ENCODE data around the gene MDFIC.

The MDFIC gene

DNA sequence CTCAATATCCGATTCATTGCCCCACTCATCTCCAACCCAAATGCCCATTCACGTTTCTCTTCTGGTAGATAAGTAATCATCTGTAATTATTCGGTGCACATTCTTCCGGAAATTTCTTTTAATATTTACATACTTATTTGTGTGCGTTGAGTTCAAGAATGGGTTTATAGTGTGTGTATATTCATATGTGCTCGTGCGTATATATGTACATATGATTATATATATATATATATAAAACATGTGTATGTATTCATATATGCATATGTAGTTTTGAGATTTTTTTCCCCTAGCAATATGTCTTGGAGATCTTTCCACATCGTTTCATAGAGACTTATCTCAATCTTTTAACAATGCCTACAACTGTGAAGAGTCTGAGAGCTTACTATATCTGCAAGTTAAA lies 118.2 kb downstream of the MDFIC start:
- DNase-seq (ENCODE audit: low read depth in 2 of 2) = no peak

DNA sequence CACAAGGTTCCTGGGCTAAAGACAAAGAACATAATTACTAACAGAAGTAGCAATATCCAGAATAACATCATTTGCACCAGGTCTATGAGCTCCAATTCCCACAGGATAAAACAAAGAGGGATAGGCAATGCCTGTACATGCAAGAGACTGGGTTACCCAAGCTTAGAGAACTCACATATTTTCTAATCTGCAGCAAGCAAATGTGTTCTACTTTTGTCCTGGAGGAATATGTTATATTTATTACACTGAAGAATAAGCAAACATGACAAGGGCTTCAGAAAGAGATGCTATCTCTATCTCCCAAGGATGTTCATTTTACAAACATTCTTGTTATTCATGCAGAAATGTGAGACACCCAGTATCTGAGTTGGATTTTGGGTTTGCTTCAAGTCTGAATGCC lies 118.6 kb downstream of the MDFIC start:
- no peak for DNase-seq (ENCODE audit: low read depth in 2 of 2)

DNA sequence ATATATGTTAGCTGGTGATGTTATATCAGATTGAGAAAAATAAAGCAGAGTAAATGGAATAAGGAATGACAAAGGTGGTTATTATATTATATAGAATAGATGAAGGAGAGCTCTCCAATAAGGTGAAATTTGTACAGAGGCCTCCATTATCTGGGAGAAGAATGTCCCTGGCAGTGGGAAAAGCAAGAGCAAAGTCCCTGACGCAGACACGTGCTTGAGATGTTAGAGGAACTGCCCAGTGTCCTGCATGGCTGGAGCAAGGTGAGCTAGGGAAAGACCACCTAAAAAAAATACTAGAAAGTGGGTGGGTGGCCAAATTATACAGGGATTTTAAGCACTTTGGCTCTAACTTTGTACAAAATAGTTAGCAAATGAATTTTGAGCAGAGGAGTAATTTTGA lies 120.7 kb downstream of the MDFIC start:
- no peak for DNase-seq (ENCODE audit: low read depth in 2 of 2)

DNA sequence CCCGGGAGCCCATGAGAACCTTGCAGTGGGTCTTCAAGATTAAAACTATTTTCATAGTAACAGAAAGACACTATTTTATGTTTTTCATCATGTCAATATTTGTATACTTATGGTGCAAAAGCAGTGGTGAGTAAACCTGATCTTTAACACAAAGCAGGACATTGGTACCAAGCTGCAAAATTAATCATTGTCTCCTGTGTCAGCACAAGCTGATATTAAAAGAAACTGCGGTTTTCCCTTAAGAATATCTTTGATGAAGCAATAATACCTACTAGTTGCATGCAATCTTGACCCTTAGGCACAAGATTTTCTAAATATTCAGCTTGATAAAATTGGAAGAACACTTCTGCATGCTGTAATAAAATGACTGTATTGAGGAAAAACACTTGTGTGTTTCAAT lies 121.7 kb downstream of the MDFIC start:
- DNase-seq (ENCODE audit: low read depth in 2 of 2) = no peak

DNA sequence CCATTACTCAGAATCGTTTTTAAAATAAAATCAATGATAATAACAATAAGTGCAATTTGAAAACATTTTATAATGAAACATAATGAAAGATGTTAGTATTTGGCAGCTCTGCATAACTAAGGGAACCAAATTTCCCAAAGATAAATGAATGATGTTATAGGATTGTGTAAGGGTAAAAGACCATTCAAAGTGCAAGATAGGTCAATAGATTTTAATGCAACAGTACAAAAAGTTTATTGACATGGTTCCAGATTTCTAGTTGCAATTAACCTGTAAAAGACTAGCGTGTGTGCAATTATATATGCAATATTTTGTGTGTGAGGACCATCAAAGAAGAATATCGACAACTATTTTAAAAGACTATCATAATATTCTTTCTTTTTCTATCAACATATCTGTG lies 122.3 kb downstream of the MDFIC start:
- no peak for DNase-seq (ENCODE audit: low read depth in 2 of 2)

DNA sequence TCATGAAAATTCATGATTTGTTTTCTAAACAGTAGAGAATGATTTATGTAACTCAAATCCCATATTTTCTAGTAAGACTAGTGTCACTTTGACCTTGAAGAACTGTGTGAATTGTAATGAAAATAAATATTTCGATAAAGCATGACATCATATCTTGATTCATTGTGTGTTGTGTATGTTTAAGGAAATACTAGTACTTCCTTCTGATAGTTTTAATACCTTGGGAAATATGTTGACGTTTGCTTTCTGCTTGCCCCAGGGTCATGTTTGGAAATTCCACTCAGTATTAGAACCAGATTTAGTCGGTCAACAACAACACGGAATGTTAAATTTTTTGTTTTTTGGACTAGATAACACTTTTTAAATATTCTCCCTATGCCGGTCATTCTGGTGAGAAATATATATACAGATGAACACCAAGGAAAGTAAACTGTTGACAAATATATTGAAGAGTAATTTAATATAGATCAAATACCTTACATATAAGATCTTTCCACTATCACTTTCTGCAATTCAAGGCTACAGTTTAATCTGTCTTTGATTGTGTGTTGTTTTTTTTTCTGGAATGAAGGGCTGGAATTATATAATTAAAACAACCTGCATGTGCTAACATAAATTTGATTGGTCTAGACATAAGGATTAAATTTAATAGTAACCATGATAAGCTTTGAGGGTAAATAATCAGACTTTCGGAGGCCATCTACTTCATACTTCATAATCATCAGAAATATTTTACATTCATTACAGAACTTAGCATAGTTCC lies 126.2 kb downstream of the MDFIC start:
- DNase-seq (ENCODE audit: low read depth in 2 of 2) = peak; percentile 8 to 12

DNA sequence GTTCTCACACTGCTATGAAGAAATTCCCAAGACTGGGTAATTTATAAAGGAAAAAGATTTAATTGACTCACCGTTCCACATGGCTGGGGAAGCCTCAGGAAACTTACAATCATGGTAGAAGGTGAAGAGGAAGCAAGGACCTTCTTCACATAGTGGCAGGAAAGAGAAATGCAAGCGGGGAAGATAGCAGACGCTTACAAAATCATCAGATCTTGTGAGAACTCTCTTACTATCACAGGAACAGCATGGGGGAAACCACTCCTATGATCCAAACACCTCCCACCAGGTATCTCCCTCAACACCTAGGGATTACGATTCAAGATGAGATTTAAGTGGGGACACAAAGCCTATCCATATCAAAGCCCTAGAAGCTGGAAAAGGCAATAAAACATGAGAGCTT lies 130.8 kb downstream of the MDFIC start:
- no peak for DNase-seq (ENCODE audit: low read depth in 2 of 2)

DNA sequence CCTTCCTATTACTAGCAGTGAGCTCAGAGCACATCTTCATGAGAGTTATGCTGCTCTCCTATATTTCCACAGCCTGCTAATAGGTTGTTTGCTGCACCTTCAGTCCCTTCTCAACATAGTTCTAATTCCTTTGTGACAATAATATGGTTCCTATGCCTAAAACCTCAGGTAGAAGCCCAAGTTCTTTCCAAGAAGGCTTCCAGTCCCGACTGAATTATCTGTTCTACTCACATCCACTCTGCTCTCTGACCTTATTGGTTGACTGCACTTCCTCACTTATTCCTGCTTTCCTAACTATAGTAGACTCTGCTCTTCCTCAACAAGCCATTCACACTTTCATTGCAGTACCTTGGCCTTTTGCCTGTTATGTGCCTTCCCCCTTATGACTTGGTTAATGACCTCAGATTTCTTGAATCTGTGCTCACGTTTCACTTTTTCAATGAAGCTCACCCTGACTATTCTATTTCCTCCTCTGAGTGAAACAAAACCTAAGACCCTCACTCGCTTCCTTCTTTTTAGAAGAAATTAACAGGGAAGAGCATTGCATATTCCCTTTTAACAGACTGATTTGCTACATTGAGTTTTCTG lies 132.7 kb downstream of the MDFIC start:
- no peak for DNase-seq (ENCODE audit: low read depth in 2 of 2)

DNA sequence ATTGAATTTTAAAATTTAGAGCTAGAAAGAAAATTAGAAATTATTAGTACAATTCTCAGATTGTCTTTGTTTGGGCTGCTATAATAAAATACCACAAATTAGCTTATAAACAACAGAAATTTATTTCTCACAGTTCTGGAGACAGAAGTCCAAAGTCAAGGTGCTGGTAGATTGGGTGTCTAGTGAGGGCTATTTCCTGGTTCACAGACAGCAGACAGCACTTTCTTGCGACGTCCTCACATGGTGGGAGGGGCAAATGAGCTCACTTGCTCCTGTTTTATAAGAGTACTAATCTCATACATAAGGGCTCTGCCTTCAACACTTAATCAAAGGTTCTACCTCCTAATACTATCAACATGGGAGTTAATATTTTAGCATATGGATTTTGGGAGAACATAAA lies 134.1 kb downstream of the MDFIC start:
- no peak for DNase-seq (ENCODE audit: low read depth in 2 of 2)

DNA sequence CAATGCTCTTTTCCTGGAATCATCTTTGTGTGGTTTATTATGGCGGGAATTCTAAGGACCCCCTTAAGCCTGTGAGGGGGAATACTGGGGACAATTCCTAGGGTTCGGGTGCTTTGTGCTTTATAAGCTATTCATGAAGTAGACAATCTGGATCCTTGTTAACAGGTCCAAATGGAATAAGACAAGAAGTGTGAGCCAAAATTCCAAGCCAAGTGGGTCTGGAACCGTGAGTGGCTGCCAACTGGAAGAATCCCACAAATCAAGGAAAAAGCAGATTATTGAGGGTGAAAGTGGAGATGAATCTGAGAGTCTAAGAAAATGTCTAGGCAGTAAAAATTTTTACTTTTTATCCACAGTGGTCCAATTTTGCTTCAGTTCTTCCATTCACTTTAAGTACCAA lies 136.8 kb downstream of the MDFIC start:
- DNase-seq (ENCODE audit: low read depth in 2 of 2) = no peak

DNA sequence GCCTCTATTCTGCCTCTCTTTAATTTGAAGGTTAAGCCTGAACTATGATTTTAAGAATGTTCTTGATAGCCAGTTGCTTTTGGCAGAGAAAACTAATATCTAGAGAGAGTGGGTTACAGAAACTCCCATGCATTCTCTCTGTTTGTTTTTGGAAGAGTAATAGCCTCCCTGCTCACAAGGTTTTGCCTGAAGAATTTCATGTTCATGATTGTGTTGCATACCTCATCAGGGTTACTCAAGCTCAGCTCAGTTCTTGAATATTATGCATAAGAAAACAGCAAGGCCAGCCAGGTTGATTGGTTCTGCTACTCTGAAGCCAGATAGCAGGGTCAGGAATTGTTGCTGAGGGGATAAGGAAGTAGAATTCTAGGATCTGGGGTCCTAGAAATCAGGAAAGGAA lies 137.4 kb downstream of the MDFIC start:
- DNase-seq (ENCODE audit: low read depth in 2 of 2) = no peak

DNA sequence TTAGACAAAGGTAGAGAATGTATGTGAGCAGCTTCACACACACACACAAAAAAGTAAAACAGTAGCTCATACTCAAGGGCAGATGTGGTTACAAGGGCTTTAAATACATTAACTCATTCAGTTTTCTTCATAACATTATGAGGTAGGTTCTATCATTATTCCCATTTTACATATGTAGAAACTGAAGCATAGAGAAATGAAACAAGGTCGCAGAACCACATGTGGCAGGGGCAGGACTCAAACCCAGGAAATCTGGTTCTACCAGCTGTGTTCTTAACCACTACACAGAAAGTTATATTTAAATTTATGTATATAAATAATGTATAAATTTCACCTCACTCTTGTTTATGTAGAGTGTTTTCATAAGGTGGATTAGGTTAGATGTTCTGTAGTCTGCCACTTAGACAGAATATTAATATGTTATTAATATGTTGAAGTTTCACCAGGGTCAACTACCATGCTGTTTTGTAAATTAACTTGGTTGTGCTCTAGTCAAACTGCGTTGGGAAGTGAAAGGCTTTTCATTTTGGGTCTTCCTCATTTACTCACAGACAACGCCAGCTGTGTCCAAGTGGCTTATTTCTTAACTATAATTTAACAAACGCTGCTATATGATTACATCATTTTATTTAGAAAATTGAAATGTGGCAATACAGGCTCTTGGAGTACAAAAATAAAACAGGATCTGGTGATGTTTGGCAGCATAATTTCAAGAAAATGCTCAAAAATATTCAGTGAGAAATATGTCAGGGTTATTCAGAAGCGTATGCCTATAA lies 138.4 kb downstream of the MDFIC start:
- no peak for DNase-seq (ENCODE audit: low read depth in 2 of 2)

DNA sequence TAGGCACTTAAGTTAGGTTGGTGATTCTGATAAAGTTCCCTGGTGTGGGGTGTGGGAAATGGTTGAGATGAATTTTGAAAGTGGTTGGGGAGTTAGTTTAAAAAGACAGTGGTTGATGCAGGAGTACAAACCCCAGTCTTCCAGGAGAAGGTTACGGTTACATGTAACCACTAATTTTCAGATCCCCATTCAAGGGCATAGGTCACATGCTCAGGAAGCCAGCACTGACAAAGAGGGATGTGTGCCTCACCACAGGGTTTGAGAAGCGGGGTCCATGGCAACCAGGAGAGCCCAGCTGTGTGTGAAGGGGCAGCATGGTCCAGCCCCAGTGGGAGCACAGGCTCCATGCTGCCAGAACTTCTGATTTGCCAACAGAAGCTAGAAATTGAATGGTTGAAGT lies 144.2 kb downstream of the MDFIC start:
- no peak for DNase-seq (ENCODE audit: low read depth in 2 of 2)

DNA sequence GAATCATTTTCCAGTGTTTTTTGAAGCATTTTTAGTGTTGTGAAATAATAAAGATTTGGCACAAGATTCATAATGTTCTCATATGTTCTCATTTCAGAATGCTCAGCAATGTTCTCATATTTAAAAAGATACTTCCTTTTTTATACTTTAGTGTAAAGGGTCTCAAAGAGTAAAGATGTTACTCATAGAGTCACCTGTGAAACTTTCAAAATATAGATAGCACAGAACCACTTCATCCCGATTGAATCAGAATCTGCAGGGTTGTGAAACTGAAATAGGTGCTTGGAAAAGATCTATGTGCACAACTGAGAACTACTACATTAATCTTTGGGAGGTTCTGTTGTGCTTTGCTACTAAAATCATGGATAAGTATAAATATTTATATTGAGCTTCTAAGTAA lies 144.7 kb downstream of the MDFIC start:
- DNase-seq (ENCODE audit: low read depth in 2 of 2) = no peak

DNA sequence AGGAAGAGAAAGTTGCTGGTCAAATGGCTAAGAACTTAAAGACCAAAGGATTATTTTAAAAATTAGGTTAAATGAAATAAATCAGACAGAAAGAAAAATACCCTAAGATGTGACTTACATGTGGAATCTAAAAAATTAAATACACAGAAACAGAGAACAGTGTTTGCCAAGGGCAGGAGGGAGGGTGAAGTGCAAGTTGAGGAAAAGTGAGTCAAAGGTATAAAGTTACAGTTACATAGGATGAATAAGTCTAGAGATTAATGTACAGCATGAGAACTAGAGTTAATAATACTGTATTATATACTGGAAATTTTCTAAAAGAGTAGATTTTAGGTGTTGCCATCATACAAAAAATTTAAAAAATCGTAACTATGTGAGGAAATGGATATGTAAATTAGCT lies 146.3 kb downstream of the MDFIC start:
- no peak for DNase-seq (ENCODE audit: low read depth in 2 of 2)
